Uterus (tissue), 2 donors: ENCODE measurements around the gene NPAS2.

Experiments used
- CTCF ChIP-seq, 4 experiments: fragments of 200-600 bp in 2 of 4; fragments of 450-650 bp in 2 of 4; sonication (generic) in 2 of 4; IDR thresholded peaks; one replicate each; pipeline ENCODE4 v1.5.1; 2016 to 2019; ENCODE audit warnings: antibody characterized with exemption in 4 of 4, mild to moderate bottlenecking in 2 of 4, moderate library complexity in 1 of 4
- POLR2A ChIP-seq, 2 donors: fragments of 450-650 bp; IDR thresholded peaks; one replicate each; pipeline ENCODE4 v1.6.1; 2016; ENCODE audit warnings: antibody characterized with exemption in 2 of 2, mild to moderate bottlenecking in 1 of 2, moderate library complexity in 1 of 2

GRCh38 chr2:101022221-101022620 lies 202.3 kb downstream of the NPAS2 start:
- no peak for TF ChIP-seq CTCF (IDR thresholded peaks at IDR 0.05)
- TF ChIP-seq POLR2A (IDR thresholded peaks at IDR 0.05) = no peak
